GM18517 (cell line): ENCODE data around the gene CD52.
"Not testable (repeated sequence)": the region's sequence is repeated elsewhere in the genome, so short reads cannot be mapped to it uniquely, and the experiment has no call there.

Source experiments
- ATAC-seq: cut with Tn5 transposase; IDR thresholded peaks from one replicate; pipeline ENCODE4 v1.9.1; 2021; ENCODE audit warnings: mild to moderate bottlenecking, moderate library complexity; ENCODE audit not compliant: unreplicated experiment

Gene CD52

DNA sequence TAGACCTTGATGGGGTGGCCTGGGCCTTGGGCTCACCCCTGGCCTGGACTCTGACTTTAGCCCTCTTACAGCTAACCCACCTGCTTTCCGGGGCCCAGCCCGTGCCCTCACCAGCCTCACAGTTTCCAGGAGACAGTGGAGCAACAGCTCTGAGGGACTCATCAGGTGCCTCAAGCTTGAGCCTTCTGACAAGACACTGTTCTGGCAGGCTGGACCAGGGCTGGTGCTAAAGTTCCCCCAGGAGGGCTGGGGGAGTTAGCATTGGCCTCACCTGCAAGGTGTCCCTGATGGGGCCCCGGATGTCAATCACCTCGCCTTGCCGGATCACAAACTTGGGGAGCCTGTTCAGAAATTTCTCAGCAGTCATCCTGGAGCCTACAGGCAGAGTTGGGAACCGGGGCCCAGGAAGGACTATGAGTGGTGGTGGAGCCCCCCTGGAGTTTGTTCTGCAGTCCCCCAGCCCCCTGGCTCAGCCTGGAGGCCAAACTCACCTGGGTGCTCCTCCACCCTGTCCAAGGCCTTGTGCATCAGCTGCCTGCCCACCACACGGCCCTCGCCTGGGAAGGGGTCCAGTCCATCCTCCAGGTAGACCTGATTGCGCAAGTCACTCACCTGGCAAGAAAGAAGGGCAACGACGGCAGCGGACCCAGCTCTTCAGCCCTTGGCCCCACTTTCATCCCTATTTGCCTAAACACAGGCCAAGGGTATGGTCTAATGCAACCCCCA lies 33.7 kb upstream of the CD52 start:
- no peak for ATAC-seq

DNA sequence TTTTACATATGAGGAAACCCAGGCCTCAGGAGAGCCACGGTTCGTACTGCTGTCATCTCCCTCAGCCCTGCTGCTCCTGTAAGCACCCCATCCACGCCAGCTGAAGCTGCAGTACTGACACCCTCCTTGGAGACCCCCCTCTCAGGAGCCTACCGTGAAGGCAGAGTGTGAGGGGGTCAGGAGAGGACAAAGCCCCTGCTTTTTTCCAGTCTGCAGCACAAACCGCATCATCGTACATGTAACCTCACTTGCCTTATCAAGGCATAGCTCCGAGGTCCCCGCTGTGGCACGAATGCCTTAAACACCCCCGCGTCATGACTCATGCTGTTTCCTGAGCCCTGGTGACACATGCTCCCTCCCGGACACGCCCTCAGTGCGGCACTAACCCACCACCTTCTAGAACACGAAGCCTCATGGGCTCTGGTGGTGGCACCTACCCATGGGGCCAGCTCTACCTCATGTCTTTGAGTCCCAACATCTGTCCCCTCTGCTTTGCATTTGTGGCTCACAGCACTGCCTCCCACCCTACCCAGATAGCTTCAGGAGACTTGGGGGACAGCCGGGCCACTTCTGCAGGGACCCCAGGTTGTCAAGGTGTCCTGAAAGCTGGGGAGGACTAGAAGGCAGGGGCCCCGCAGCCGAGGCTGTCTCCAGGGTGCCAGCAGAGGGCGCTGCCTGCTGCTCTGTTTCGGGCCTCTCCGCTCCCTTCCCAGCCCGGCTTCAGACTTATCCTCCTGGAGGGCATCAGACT lies 33.0 kb upstream of the CD52 start:
- ATAC-seq = no peak

DNA sequence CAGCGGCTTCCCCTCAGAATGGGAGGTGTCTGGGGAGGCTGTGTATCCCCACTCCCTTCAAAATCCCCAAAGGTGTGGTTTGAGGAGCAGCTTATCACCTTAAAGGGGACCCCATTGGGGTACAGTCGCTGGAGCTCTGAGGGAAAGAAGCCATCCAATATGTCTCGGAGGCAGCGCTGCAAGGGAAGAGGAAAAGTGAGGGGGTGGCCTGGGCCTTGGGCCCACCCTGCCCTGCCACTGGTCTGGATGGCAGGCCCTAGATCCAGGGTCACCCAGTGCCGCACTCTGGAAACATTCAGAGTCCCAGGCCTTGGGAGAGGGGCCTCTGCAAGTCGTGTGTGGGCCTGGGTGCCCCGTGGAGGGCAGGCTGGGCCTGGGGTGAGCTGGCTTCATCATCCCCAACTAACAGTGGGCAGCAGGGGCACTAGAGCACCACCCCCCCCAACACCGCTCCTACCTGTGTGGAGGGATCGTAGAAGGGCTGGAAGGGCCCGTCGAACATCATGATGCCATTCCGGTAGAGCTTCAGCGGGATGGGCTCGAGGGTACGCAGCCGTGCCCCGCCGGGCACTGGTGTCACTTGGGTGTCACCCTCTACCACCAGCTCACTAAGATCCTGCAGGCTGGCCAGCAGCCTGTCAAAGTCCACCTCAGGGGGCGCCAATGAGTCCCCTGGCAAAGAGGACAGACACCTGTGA lies 32.2 kb upstream of the CD52 start:
- ATAC-seq = no peak

DNA sequence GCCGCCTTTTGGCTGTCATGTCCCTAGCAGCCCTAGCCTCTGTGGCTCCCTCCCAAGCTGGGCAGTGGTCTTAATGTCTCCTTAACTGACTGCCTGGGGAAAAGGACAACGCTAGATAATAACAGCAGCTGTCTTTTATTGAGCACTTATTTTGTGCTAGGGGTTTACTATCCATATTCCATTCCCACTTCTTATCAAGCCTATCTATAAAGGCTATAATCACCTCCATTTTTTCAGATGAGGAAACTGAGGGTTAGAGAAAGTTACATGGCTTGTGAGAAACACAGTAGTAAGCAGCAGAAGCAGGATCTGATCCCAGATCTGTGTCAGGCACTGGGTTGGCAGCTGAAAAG lies 31.7 kb upstream of the CD52 start:
- no peak for ATAC-seq

DNA sequence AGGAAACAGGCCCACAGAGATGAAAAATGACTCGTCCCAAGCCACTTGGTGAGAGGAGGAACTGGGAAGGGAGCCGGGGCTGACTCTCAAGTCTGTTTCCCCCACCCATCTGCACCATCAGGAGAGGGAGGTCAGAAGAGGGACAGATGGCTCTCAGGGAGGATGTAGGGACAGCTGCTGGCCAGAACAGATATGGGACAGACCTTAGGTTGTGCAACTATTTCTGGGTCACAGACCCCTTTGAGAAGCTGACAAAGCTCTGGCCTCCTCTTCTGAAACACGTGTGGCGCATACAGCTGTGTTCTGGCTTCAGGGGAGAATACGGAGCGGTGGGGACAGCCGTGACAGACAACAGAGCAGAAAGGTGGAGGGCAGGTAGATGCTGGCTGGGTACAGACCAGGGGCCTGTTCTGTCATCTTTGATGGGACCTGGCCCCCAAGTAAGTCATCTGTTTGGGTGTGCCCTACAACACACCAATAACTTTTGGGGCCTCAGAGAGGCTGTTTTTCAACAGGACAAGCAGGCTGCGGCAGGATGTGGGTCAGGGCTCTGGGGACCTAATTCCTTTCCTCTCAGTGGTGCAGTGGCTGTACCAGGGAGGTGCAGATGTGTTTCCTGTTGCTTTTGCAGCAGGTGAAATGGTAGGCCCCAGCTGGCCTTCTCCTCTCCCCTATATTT lies 30.6 kb upstream of the CD52 start:
- ATAC-seq = peak; percentile 30

DNA sequence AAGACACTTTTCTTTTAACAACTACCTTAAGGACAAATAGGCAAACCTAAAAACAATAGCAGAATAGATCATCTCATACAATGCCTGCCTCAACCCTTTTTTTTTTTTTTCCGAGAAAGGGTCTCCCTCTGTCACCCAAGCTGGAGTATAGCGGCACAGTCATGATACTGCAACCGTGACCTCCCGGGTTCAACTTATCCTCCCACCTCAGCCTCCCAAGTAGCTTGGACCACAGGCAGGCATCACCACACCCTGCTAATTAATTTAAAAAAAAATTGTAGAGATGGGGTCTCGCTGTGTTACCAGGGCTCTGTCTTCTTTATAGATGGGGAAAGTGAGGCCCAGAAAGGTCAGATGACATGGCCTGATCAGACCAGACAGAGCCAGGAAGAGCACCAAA lies 29.9 kb upstream of the CD52 start:
- no peak for ATAC-seq

DNA sequence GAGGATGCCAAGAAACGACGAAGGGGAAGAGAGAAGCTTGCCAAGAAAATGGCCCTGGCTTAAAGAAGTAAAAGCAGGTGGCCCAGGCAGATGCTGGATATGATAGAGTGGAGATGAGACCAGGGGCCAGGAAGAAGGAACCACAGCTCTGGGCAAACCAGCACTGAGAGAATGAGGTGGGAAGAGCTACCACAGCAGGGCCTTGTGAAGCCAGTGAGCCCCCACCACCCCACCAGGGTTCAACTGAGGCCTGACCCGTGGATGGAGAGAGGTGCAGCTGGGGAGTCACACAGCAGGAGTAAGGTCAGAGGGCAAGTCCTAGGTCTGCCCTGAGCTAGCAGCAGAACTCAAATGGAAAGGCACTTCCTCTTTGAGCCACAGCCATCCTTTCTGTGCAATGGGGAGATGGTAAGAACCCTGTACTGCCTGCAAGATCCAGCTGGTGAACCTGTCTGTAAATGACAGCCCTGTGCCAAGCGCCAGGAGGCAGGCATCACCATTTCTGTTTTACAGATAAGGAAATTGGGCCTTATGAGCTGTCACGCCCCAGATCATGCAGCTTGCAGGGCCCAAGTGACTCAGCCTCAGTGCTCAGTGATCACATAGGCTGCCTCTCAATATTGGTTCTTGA lies 29.3 kb upstream of the CD52 start:
- no peak for ATAC-seq

DNA sequence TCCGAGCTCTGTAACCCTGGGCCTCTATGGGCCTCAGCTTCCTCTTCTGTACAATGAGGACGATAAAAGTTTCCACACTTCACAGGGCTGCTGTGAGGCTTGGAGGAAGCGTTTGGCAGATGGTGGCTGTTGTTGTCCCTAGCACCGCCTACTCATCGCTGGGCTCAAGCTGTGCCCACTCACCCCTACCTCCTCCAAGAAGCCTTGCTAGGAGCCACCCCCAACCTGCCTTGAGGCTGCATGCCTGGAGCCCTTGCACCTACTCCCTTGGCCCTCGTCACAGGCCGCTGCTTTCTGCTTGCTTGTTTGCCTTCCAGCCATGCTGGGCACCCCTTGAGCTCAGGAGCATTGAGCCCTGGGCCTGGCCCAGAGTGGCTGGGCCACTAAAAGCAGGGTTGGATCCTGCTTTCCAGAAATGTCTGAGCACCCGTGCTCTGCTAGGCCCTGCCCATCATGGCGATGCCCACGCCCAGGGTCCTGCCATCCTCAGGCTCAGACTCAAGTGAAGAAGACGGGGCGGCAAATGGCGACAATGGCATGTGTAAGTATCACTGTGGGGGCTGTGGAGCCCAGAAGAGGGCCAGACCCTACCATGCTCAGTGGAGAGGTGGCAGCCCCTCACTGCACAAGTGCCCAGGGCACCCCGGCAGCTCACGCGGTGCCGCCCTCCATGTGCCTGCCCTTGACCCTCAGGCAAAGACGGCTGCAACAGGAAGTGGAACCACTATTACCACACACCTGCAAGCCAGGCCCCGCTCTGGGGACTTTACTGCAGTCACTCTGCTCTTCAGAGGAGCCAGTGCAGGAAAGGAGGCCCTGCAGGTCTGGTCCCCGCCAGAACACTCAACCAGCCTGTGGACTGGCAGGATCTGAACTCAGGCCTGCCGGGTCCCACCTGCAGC lies 28.3 kb upstream of the CD52 start:
- ATAC-seq = no peak

DNA sequence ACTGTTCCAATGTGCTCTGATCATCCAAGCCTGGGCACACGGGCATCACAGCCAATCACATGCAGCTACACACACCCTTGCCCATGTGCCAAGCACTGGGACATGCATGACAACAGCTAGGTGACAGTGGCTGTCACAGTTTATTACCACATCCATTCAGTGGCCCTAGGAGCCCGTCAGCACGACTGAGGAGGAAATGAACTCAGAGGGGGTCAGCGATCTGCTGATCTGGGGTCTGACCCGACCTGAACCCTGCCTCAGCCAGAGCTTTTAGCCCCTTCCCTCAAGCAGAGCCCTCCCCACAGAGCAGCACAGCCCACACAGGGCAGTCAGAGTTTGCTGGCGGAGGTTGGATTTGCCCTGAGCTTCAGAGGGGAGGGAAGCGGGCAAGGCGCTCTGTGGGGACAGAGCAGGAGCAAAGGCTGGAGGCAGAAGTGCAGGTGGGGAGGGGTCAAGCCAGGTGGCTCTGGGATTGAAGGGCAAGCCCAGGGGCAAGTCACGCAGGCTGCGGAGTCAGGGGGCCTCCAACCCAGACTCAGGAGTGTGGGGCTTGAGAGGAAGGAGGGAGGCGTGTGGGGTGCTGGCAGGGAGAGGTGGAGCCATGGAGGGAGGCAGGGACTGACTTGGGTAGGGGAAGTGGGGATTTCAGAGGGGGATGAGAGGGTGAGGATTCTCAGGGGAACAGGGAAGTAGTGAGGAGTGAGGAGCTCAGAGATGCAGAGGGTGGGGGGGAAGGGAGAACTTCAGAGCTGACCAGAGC lies 27.5 kb upstream of the CD52 start:
- ATAC-seq = no peak

DNA sequence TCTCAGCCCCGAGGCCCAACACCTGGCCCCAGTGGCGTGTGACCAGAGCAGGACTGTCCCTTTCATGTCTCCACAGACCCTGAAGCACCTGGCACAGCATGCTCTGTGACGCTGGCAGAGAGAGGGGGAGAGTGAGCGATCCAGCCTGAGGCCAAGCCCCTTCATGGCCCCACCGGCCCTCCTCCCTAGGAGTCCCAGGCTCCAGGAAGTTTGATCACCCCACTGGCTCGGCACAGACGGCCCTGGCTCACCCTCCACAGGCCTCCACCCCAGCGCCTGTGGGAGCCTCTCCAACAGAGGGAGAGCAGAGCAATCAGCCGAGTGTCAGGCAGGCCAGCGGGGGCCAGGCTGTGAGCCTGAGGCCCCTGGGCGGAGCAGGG lies 26.9 kb upstream of the CD52 start:
- no peak for ATAC-seq

DNA sequence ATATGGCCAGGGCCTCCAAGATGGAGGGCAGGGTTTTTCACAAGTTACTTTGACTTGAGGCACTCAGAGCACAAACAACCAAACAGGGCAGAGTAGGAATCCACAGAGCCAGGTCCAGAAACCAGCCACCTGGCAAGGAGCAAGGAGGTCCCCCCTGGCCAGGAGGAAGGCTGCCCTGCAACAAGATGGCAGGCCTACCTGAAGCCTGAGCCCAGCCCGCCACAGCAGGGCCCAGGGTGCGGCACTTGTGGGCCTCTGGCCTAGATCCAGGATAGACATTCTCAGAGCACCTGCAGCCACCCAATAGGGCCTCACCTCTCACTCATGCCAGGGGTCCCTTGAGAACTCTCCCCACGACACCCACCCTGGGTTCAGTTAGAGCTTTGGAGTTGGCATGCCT lies 26.3 kb upstream of the CD52 start:
- ATAC-seq = no peak

DNA sequence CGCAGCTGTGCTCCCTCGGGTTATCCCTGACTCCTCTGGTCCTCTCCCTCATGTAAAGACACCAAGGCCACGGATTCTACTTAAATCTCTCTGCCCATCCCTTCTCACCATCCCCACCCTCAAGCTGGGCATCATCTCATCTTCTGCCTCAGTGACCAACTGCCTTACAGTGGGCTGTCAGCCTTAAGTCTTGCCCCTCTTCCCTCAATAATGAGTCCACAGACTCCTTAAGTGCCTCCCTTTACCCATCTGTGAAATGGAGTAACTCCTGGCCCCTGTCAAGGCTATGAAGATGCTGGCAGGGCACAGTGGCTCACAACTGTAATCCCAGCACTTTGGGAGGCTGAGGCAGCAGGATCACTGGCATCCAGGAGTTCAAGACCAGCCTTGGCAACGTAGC lies 25.8 kb upstream of the CD52 start:
- ATAC-seq = no peak

DNA sequence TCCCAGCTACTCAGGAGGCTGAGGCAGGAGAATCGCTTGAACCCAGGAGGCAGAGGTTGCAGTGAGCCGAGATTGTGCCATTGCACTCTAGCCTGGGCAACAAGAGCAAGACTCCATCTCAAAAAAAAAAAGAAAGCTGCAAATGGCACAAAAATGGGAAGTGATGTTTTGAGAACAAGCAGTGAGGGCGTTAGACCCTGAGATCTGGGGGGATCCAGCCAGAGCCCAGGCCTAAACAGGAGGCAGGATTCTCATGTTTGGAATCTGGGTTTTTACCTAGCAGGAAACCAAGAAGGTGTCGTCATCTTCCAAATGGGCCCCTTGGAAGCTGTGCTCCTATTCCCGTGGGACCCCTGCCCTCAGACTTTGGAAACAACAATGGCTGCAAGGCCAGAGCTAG lies 25.0 kb upstream of the CD52 start:
- ATAC-seq = not testable (repeated sequence)

DNA sequence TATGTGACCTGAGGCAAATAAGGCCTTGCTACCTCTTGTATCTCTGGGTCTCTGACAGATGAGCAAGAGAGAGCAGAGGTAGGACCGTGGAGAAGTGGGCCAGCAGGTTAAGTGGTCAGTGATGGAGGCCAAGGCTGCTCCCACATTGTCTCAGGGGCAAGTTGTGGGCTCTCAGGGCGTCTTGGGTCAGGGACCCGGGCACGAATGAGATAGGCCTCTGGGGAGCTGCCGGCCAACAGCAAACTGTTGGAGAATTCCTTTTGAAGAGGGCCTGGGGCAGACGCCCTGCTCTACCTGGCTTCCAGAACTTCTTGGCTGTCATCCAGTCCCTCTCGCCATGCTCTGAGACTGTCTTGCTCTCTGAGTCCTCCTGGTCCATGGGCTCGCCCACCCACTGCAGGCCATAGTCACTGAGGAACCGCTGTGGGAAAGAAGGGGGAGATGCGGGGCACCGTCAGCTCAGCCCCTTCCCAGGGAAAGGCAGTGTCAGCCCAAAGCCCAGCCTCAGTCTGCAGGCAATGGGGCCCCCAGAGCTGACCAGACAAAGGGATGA lies 23.8 kb upstream of the CD52 start:
- ATAC-seq = no peak

DNA sequence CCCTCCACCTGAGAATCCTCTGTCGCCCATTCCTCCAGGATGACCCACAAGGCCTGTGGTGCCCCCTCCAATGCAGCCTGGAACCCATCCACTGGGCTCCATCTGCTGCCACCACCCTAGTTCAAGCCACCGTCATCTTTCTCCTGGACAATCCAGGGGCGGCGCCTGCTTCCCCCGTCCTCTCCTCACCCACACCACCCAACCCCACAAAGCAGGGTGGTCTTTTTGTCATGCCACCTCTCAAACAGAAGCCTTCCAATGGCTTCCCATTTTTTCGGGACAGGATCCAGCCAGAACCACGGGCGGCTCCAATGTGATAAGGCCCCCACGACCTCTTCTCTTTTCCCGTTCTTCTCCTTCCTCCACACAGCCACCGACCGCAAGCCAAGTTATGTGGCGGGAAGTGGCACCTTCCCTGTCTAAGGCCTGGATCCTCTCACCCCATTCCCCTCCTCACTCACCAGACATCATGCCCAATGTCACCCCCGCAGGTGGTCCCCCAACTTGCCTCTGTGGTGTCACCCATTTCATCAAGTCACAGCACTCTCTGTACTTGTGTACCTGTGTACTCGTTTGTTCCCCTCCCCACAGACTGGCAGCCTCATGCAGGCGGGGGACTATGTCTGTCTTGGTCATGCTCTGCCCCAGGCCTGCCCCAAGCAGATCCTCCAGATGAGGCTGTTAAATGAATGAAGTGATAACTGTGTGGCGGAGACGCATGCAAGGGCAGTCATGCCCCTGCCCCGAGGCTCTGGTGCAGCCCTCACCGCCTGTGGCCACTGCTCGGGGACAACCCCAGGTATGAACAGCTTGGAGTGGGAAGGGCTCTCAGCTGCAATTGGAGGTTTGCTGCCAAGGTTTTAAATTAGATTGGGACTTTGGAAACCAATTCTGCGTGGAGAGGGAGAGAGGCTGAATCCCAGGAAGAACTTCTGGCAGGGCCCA lies 22.3 kb upstream of the CD52 start:
- no peak for ATAC-seq

DNA sequence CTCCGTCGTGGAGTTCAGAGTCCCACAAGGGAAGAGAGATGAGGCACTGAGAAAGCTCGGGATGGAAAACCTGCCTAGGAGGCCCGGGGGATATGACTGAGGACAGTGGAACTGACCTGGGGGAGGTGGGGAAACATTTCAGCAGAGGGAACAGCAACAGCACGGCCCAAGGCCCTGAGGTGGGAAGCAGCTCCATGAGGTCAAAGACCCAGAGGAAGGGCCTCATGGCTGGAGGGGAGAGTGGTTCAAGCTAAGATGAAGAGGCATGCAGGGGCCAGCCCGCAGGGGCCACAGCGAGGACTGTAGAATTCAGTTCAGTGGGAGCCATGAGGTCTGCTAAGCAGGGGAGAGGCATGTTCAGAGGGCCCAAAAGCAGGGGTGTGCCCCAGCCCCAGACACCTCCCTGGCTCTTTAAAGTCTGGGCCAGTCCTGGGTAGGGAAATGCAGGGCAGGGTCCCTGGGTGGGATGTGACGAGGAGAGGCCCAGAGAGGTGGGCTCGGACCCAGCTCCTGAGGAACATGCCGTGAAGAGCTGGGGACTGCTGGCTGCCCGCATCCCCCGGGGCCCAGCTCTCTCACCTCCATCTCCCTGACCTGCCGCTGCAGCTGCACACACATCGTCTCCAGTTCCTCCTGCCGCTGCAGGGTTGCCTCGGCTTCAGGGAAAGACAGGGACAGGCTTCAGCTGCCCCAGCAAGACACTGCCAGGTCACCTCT lies 21.3 kb upstream of the CD52 start:
- no peak for ATAC-seq

DNA sequence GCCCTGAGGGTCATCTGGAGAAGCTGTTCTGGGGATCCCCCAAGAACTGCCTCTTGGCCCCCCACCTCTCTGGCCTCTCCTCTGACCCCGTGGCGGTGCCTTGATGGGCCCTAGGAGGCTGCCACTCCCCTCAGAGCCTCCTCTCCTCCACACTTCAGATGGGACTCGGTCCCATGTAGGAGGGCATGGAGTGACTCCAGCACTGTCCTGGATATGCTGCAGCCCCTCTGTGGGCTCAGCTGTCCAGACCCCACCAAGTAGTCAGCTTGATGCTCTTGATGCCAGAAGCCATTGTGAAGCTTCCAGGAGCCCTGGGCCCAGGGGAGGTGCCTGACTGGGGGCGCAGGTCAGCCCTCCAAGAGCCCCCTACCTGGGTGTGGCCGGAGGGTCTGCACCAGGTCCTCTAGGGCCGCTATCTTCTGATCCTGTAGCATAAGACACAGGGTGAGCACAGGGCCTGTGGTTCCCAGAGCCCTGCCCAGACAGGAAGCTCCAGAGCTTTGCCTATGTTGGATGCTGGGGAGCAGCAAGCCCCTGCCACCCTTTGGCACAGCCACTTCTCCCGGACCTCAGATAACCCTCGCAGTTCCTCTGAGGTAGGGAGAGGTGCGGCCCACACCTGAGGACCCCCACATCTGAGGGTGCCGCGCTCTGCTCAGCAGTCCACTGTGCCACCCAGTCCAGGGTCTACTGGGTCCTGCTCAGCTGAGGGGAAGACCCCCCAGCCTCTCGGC lies 20.5 kb upstream of the CD52 start:
- ATAC-seq = no peak
